SK-N-MC (cell line): ENCODE results near the gene EGLN1.

ENCODE experiments used
- DNase-seq: peaks from one replicate; pipeline ENCODE4 v3.0.0-alpha.2; 2011; ENCODE audit warnings: low read depth, low spot score
- H3K27ac ChIP-seq: fragments of 200-600 bp; sonication (generic); 2 replicates; pipeline ENCODE4 v1.5.1; 2016; ENCODE audit warnings: mixed run types
- H3K36me3 ChIP-seq: fragments of 200-600 bp; sonication (generic); 2 replicates; pipeline ENCODE4 v1.6.1; 2017; ENCODE audit warnings: antibody characterized with exemption, low read length, mixed read lengths; ENCODE audit not compliant: insufficient read depth
- H3K4me3 ChIP-seq: fragments of 200-600 bp; sonication (generic); 2 replicates; pipeline ENCODE4 v1.5.1; 2016
- H3K9ac ChIP-seq: fragments of 200-600 bp; sonication (generic); 2 replicates; pipeline ENCODE4 v1.8.0; 2017; ENCODE audit warnings: mixed run types, mixed read lengths; ENCODE audit not compliant: insufficient read length
- H3K9me3 ChIP-seq: fragments of 200-600 bp; sonication (generic); 2 replicates; pipeline ENCODE4 v1.6.1; 2017; ENCODE audit warnings: low read depth, mild to moderate bottlenecking, antibody characterized with exemption, low read length, moderate library complexity, mixed read lengths
- EZH2 ChIP-seq: fragments of 200-600 bp; sonication (generic); IDR thresholded peaks from one replicate; pipeline ENCODE4 v1.6.1; 2017; ENCODE audit warnings: antibody characterized with exemption
- FOXP2 ChIP-seq: optimal IDR thresholded peaks from 2 replicates; pipeline ENCODE3; 2011; ENCODE audit warnings: mild to moderate bottlenecking, moderate library complexity; ENCODE audit not compliant: insufficient read depth; ENCODE audit errors: extremely low read length, control extremely low read depth
- POLR2AphosphoS5 ChIP-seq: IDR thresholded peaks from 2 replicates; pipeline ENCODE4 v1.6.1; 2012; ENCODE audit warnings: mild to moderate bottlenecking, low read depth, low read length, borderline replicate concordance

The EGLN1 gene

GRCh38 chr1:231383159-231383860, 38.8 kb downstream of the EGLN1 start:
- no peaks in the 10 kb centered on the region for H3K9me3 ChIP-seq
- H3K9ac ChIP-seq: no peak overlapping the region
- no peaks in the 10 kb centered on the region for H3K36me3 ChIP-seq
- no peak for DNase-seq
- peak overlapping the region; percentile 12; the same call in 1 of the 2 replicates for H3K27ac ChIP-seq
- no peak for TF ChIP-seq POLR2AphosphoS5
- TF ChIP-seq EZH2: no peak
- no peak for TF ChIP-seq FOXP2
- no peak overlapping the region for H3K4me3 ChIP-seq

GRCh38 chr1:231382426-231382825, 39.7 kb downstream of the EGLN1 start:
- Histone ChIP-seq H3K9ac (no peak overlapping the region), H3K27ac (no peak overlapping the region), H3K9me3 (no peaks in the 10 kb centered on the region), H3K4me3 (no peak overlapping the region), H3K36me3 (no peaks in the 10 kb centered on the region)
- no peak for DNase-seq
- TF ChIP-seq EZH2 (no peak), POLR2AphosphoS5 (no peak), FOXP2 (no peak)

- H3K4me3 ChIP-seq: no peak overlapping the region
- no peaks in the 10 kb centered on the region for H3K36me3 ChIP-seq
- no peak overlapping the region for H3K27ac ChIP-seq
- no peak overlapping the region for H3K9ac ChIP-seq
- TF ChIP-seq EZH2: no peak
- H3K9me3 ChIP-seq: no peaks in the 10 kb centered on the region
- DNase-seq: no peak
Measured at GRCh38 chr1:231381729-231382128, 40.4 kb downstream of the EGLN1 start.

GRCh38 chr1:231376875-231377549, 45.1 kb downstream of the EGLN1 start:
- TF ChIP-seq FOXP2 (no peak), EZH2 (no peak), POLR2AphosphoS5 (no peak)
- Histone ChIP-seq H3K27ac (no peak overlapping the region), H3K9ac (no peak overlapping the region), H3K4me3 (no peak overlapping the region), H3K9me3 (no peaks in the 10 kb centered on the region), H3K36me3 (no peaks in the 10 kb centered on the region)
- no peak for DNase-seq

- no peak for TF ChIP-seq POLR2AphosphoS5
- TF ChIP-seq EZH2: no peak
- TF ChIP-seq FOXP2: no peak
- DNase-seq: no peak
- Histone ChIP-seq H3K27ac (no peak overlapping the region), H3K36me3 (no peaks in the 10 kb centered on the region), H3K4me3 (no peak overlapping the region), H3K9me3 (no peaks in the 10 kb centered on the region), H3K9ac (no peak overlapping the region)
Measured at GRCh38 chr1:231376101-231376500, 46.0 kb downstream of the EGLN1 start.

- no peak for TF ChIP-seq EZH2
- TF ChIP-seq POLR2AphosphoS5: no peak
- TF ChIP-seq FOXP2: no peak
- Histone ChIP-seq H3K27ac (no peak overlapping the region), H3K4me3 (no peak overlapping the region), H3K36me3 (no peaks in the 10 kb centered on the region), H3K9ac (no peak overlapping the region), H3K9me3 (no peaks in the 10 kb centered on the region)
- no peak for DNase-seq
Measured at GRCh38 chr1:231374394-231374793, 47.7 kb downstream of the EGLN1 start.

GRCh38 chr1:231372501-231372900, 49.6 kb downstream of the EGLN1 start:
- DNase-seq: no peak
- H3K4me3 ChIP-seq: no peak overlapping the region
- no peak overlapping the region for H3K27ac ChIP-seq
- TF ChIP-seq EZH2 (no peak), POLR2AphosphoS5 (no peak)
- H3K9ac ChIP-seq: no peak overlapping the region
- H3K36me3 ChIP-seq: no peaks in the 10 kb centered on the region
- no peaks in the 10 kb centered on the region for H3K9me3 ChIP-seq

GRCh38 chr1:231369282-231369681, 52.8 kb downstream of the EGLN1 start:
- no peak overlapping the region for H3K27ac ChIP-seq
- no peak overlapping the region for H3K9ac ChIP-seq
- DNase-seq: no peak
- no peaks in the 10 kb centered on the region for H3K9me3 ChIP-seq
- H3K4me3 ChIP-seq: no peak overlapping the region
- no peaks in the 10 kb centered on the region for H3K36me3 ChIP-seq
- TF ChIP-seq POLR2AphosphoS5 (no peak), FOXP2 (no peak), EZH2 (no peak)

- no peak for DNase-seq
- no peaks in the 10 kb centered on the region for H3K36me3 ChIP-seq
- TF ChIP-seq FOXP2: no peak
- no peak for TF ChIP-seq EZH2
- no peak for TF ChIP-seq POLR2AphosphoS5
Measured at GRCh38 chr1:231364192-231364591, 57.9 kb downstream of the EGLN1 start.

More at GRCh38 chr1:231364192-231364591, 57.9 kb downstream of the EGLN1 start:
- H3K9me3 ChIP-seq: no peaks in the 10 kb centered on the region
- H3K27ac ChIP-seq: no peak overlapping the region
- no peak overlapping the region for H3K4me3 ChIP-seq
- H3K9ac ChIP-seq: no peak overlapping the region
